Measurements from ENCODE around the gene MAEL. TPM values are rescaled to one million over a fixed set of nuclear protein-coding genes. Genes with fewer than 3 reads are reported as not detected.

Gene MAEL
- total and polyA plus RNA-seq, 2 of the 13 experiments (the other 11 are each of a cell fraction or from before 2014, with no cell fraction given), result not detected

GRCh38 chr1:167052389-167052788 is 63.3 kb downstream of the MAEL start (continued):
- TF ChIP-seq STAG1 (CRISPR knock-in tag; IDR thresholded peaks at IDR 0.05), result 0 out of 2 replicates have a peak, but pooled peaks have one; percentile 14

- Histone ChIP-seq H3K36me3 (replicated peaks in 1 of 2; ENCODE audit: control insufficient read depth in 1 of 2, insufficient read depth in 2 of 2, low read length in 2 of 2) (no peaks in the 10 kb centered on the region), H3K9ac (ENCODE audit: insufficient read depth, low read depth, low read length) (no peak overlapping the region), H3K4me3 (replicated peaks in 1 of 3; ENCODE audit: insufficient read depth in 1 of 3, low read depth in 2 of 3, low read length in 3 of 3) (no peak overlapping the region), H3K27ac (ENCODE audit: extremely low read length, insufficient read depth, low read length) (no peak overlapping the region), H3K79me2 (ENCODE audit: insufficient read depth, low read length) (no peaks in the 10 kb centered on the region), H2AFZ (ENCODE audit: low read length) (no peak overlapping the region), H3K4me2 (ENCODE audit: low read depth, low read length) (no peak overlapping the region), H3K9me3 (ENCODE audit: low read length) (no peaks in the 10 kb centered on the region), H3K4me1 (ENCODE audit: insufficient read depth, low read length) (0 out of 2 replicates have a peak, but pooled peaks cover 12% of the 10 kb centered on the region), H4K20me1 (ENCODE audit: insufficient read depth, low read length) (no peaks in the 10 kb centered on the region), H3K27me3 (ENCODE audit: control insufficient read depth in 1 of 2, insufficient read depth in 2 of 2, low read length in 2 of 2) (peaks cover 3 to 14% of the 10 kb centered on the region in 2 experiments; a peak in 3 of 5 replicates)
- FAIRE-seq (no peak), ATAC-seq (no peak), DNase-seq (ENCODE audit: low spot score) (no peak)
- BruUV-seq (replicated peaks), result no TSS peak
- no peak for TF ChIP-seq HIC2 (CRISPR knock-in tag; IDR thresholded peaks at IDR 0.05; ENCODE audit: low read depth)
- TF ChIP-seq ZNF597 (CRISPR knock-in tag; IDR thresholded peaks at IDR 0.05), result no peak
- TF ChIP-seq ATF1 (CRISPR knock-in tag; IDR thresholded peaks at IDR 0.05), result no peak
- TF ChIP-seq E2F5 (CRISPR knock-in tag; conservative IDR thresholded peaks at IDR 0.05), result no peak
- TF ChIP-seq EED (CRISPR knock-in tag; IDR thresholded peaks at IDR 0.05), result no peak
- no peak for TF ChIP-seq YEATS2 (CRISPR knock-in tag; IDR thresholded peaks at IDR 0.05; ENCODE audit: borderline replicate concordance)
- no peak for TF ChIP-seq POLR2A (IDR thresholded peaks at IDR 0.05; ENCODE audit: insufficient read depth in 1 of 2, low read depth in 2 of 2, low read length in 2 of 2)
- no peak for TF ChIP-seq KDM4B (CRISPR knock-in tag; IDR thresholded peaks at IDR 0.05)
- no peak for TF ChIP-seq ZFP82 (CRISPR knock-in tag; IDR thresholded peaks at IDR 0.05; ENCODE audit: borderline replicate concordance)
- no peak for TF ChIP-seq RXRA (CRISPR knock-in tag; IDR thresholded peaks at IDR 0.05)
- TF ChIP-seq MYC (CRISPR knock-in tag; IDR thresholded peaks at IDR 0.05; ENCODE audit: borderline replicate concordance), result no peak
- no peak for TF ChIP-seq ELK4 (CRISPR knock-in tag; IDR thresholded peaks at IDR 0.05; ENCODE audit: borderline replicate concordance)
- no peak for TF ChIP-seq ZNF569 (CRISPR knock-in tag; IDR thresholded peaks at IDR 0.05; ENCODE audit: borderline replicate concordance)
- TF ChIP-seq KAT2B (IDR thresholded peaks at IDR 0.05; ENCODE audit: borderline replicate concordance, low read depth, low read length), result no peak
- no peak for TF ChIP-seq XBP1 (CRISPR knock-in tag; IDR thresholded peaks at IDR 0.05)
- no peak for TF ChIP-seq REPIN1 (CRISPR knock-in tag; IDR thresholded peaks at IDR 0.05; ENCODE audit: borderline replicate concordance, low read depth)
- intact Hi-C loops (cut with micrococcal nuclease; ENCODE audit: unreplicated experiment) (no loop called here), in situ Hi-C loops (cut with HindIII; ENCODE audit: extremely low pct_ligation_motif_present, low pct_unique_long_range_greater_than_20kb) (no loop called here)
- CTCF ChIA-PET (ENCODE audit: low intra/inter-chr PET ratio, low total read pairs), result no interaction called here
- POLR2A ChIA-PET, result no interaction called here
- WGBS (ENCODE audit: low lambda C conversion rate), result 0% methylated on average over 1 of the region's 3 CpGs
Measured at GRCh38 chr1:167054531-167054930, 65.5 kb downstream of the MAEL start.

Data from HepG2 (cell line).